Measurements from ENCODE around the gene SLC43A3. TPM values are rescaled to one million over a fixed set of nuclear protein-coding genes. Genes with fewer than 3 reads are reported as not detected.

The SLC43A3 gene
- total RNA-seq, 1 donor: 74.3 TPM

DNA sequence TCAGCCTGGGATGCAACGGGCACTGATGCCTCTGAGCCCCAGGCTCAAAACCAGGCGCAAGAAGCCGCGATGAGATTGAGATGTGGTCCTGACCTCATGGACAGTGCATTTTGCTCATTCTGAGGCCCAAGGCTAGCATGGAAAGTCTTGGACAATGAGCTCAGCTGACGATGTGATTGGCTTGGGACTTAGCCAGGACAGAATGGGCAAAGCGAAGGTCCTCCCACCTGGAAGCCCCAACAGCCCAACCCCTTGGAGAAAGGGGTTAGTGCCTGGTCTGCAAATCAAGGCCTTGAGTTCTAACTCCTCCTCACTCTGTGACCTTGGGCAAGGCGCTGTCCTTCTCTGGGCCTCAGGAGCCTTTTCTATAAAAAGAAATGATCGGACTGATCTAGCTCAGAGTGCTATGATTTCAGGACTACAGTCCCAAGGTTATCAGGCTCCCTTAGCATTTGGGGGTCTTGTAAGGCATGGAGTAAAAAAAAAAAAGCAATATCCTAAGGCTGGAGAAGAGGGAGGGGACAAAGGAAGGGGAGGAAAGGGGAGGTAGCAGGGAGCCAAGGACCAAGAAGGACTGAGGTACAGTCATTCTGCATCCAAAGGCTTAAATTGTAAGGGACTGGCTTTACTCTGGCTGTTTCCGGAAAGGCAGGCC, 2.7 kb downstream of the SLC43A3 start:
- DNase-seq (ENCODE audit: low read depth): no peak
- H3K4me3 ChIP-seq (ENCODE audit: low read depth, low read length): peak overlapping the region; percentile 26
- TF ChIP-seq, protein P1, sequence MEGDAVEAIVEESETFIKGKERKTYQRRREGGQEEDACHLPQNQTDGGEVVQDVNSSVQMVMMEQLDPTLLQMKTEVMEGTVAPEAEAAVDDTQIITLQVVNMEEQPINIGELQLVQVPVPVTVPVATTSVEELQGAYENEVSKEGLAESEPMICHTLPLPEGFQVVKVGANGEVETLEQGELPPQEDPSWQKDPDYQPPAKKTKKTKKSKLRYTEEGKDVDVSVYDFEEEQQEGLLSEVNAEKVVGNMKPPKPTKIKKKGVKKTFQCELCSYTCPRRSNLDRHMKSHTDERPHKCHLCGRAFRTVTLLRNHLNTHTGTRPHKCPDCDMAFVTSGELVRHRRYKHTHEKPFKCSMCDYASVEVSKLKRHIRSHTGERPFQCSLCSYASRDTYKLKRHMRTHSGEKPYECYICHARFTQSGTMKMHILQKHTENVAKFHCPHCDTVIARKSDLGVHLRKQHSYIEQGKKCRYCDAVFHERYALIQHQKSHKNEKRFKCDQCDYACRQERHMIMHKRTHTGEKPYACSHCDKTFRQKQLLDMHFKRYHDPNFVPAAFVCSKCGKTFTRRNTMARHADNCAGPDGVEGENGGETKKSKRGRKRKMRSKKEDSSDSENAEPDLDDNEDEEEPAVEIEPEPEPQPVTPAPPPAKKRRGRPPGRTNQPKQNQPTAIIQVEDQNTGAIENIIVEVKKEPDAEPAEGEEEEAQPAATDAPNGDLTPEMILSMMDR (IDR thresholded peaks at IDR 0.05; ENCODE audit: insufficient read depth, low read length): no peak

GRCh38 chr11:57422669-57423068, 4.3 kb downstream of the SLC43A3 start:
- no peak overlapping the region for H3K4me3 ChIP-seq (ENCODE audit: low read depth, low read length)
- no peak for DNase-seq (ENCODE audit: low read depth)
- TF ChIP-seq, protein P1 (IDR thresholded peaks at IDR 0.05; ENCODE audit: insufficient read depth, low read length): no peak

DNA sequence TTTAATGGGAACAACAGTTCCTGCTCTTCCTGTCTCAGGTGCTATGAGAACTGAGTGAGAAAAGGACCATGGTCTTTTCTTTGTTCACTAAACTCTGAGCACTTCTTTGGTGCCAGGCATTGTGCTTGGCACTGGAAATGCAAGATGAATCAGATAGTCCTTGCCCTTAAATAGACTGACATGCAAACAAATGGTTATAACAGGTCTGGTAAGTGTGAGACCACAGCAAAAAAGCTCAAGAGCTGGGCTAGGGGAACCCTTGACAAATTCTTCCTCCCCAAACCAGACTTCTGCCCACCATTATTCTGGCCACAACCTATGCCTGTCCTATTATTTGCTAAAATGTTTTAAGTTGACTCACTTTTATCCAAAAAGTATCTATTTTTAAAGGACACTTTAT, 5.1 kb downstream of the SLC43A3 start:
- no peak for DNase-seq (ENCODE audit: low read depth)
- no peak overlapping the region for H3K4me3 ChIP-seq (ENCODE audit: low read depth, low read length)
- TF ChIP-seq, protein P1 (IDR thresholded peaks at IDR 0.05; ENCODE audit: insufficient read depth, low read length): no peak

DNA sequence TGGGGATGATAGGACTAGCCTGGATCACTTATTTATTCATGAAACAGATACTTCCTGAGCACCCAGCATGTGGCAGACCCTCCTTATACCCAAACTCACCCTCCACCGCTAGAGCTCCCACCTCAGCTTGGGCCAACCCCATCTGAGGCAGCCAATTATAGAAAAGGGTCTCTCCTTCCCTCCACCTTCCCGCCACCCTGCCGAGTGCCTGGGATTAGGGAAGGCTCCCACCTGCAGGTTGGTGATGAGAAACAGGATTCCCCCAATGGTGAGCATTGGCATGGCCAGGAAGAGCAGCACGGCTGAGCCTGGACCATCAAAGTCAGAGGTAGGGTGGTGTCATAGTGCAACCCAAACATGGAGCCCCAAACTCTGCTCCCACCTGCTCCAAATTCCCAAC, 5.9 kb downstream of the SLC43A3 start:
- no peak overlapping the region for H3K4me3 ChIP-seq (ENCODE audit: low read depth, low read length)
- no peak for DNase-seq (ENCODE audit: low read depth)
- TF ChIP-seq, protein P1 (IDR thresholded peaks at IDR 0.05; ENCODE audit: insufficient read depth, low read length): no peak

- no peak for DNase-seq (ENCODE audit: low read depth)
- H3K4me3 ChIP-seq (ENCODE audit: low read depth, low read length): no peak overlapping the region
- TF ChIP-seq, protein P1 (IDR thresholded peaks at IDR 0.05; ENCODE audit: insufficient read depth, low read length): no peak
These were observed 7.8 kb downstream of the SLC43A3 start for GRCh38 chr11:57419146-57419545.

DNA sequence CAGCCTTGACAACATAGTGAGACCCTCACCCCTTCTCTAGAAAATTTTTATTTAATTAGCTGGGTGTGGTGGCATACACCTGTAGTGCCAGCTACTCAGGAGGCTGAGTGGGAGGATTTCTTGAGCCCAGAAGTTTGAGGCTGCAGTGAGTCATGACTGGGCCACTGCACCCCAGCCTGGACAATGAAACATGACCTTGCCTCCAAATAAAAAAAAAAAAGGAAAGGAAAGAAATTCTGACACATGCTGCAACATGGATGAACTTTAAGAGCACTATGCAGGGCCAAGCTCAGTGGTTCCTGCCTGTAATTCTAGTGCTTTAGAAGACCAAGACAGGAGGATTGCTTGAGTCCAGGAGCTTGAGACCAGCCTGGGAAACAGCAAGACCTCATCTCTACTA, 8.8 kb downstream of the SLC43A3 start:
- no peak overlapping the region for H3K4me3 ChIP-seq (ENCODE audit: low read depth, low read length)
- TF ChIP-seq, protein P1 (IDR thresholded peaks at IDR 0.05; ENCODE audit: insufficient read depth, low read length): no peak
- DNase-seq (ENCODE audit: low read depth): no peak

DNA sequence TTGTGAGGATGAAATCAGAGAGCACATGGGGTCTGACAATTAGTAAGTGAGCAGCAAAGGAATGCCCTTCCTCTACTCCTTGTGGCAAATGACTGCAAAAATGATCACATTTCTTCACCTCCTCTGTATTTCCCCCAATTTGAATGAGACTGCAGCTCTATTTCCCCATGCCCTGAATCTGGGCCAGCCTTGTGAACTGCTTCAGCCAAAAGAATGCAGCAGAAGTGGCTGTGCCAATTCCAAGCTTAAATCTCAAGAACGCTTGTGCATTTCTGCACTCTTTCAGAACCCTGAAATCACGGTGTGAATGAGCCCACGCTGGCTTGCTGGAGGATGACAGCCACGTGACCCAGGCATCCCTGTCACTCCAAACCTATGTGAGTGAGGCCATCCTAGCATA, 9.9 kb downstream of the SLC43A3 start:
- DNase-seq (ENCODE audit: low read depth): peak; percentile 90
- TF ChIP-seq, protein P1 (IDR thresholded peaks at IDR 0.05; ENCODE audit: insufficient read depth, low read length): no peak
- no peak overlapping the region for H3K4me3 ChIP-seq (ENCODE audit: low read depth, low read length)
